ENCODE data around the gene CABLES1. TPM values are rescaled to one million over a fixed set of nuclear protein-coding genes. Genes with fewer than 3 reads are reported as not detected.
A peak's percentile ranks its signal among the peaks of the same experiment; 100 is the strongest.

Gene CABLES1
- total RNA-seq, 2 donors from 2014 or later: 2.7 to 5.8 TPM

DNA sequence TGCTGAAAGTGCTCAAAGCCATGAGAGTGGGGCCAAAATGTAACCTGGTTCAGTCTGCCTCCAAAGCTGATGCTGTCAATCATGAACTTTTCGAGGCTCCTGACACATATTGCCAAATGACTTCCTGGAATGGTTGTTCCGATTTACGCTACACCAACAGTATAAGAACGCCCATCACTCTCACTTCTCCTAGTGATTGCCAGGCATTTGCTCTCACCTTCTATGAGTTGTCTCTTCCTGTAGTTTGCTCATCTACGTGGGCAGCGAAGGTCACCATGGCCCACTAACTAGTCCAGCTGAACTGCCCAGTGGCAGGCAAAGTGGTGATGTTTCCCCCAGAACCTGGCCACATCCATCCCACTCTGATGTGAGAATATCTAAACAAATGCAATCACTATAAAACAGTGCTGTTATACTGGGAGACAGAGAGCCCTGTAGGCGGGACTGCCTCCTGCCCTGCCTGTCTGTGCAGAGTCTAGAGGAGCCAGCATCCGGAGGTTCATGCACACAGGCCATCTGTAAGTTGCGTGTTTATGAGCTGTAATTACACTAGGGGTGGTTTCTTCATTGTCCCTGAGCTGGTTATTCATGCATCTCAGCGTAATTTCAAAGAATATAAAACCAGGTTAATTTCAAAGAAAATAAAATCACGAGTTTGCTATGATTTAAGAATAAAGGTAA is 8.8 kb upstream of the CABLES1 start:
- no peaks in the 10 kb centered on the region for H3K4me1 Mint-ChIP-seq
- H3K27ac Mint-ChIP-seq: no peak overlapping the region
- no peak for ATAC-seq (replicated peaks)
- no peaks in the 10 kb centered on the region for H3K27me3 Mint-ChIP-seq
- no peak overlapping the region for H3K4me3 Mint-ChIP-seq
- no peaks in the 10 kb centered on the region for H3K36me3 Mint-ChIP-seq (ENCODE audit: low read depth)
- no peaks in the 10 kb centered on the region for H3K9me3 Mint-ChIP-seq

DNA sequence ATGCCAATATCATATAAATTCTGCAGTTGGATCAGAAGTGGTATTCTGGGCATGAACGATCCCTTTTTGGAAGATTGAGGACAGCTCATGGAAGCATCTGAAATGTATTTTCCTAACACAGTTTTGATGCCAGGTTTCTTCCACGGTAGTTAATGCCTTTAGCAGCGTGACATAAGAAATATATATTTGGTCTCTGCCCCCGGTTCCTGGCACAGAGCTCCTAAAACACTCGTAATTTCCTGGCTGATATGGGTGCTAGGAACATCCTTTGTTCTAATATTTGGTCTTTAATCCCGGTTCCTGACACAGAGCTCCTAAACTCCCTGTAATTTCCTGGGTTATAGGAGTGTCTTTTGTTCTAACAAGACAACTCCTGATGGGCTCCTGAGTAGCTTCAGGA is 8.2 kb upstream of the CABLES1 start:
- no peak overlapping the region for H3K27ac Mint-ChIP-seq
- H3K27me3 Mint-ChIP-seq: peaks cover 6% of the 10 kb centered on the region
- no peaks in the 10 kb centered on the region for H3K36me3 Mint-ChIP-seq (ENCODE audit: low read depth)
- H3K9me3 Mint-ChIP-seq: no peaks in the 10 kb centered on the region
- no peak overlapping the region for H3K4me3 Mint-ChIP-seq
- H3K4me1 Mint-ChIP-seq: no peaks in the 10 kb centered on the region
- ATAC-seq (replicated peaks): no peak

GRCh38 chr18:23129355-23130002 is 5.8 kb upstream of the CABLES1 start:
- H3K4me3 Mint-ChIP-seq: no peak overlapping the region
- H3K4me1 Mint-ChIP-seq: no peaks in the 10 kb centered on the region
- peaks cover 15% of the 10 kb centered on the region for H3K27me3 Mint-ChIP-seq
- H3K36me3 Mint-ChIP-seq (ENCODE audit: low read depth): no peaks in the 10 kb centered on the region
- no peak overlapping the region for H3K27ac Mint-ChIP-seq
- H3K9me3 Mint-ChIP-seq: no peaks in the 10 kb centered on the region
- ATAC-seq (replicated peaks): no peak

- peaks cover 3% of the 10 kb centered on the region for H3K36me3 Mint-ChIP-seq (ENCODE audit: low read depth)
- no peak overlapping the region for H3K4me3 Mint-ChIP-seq
- ATAC-seq (replicated peaks): peak; percentile 30
- H3K4me1 Mint-ChIP-seq: no peaks in the 10 kb centered on the region
- no peak overlapping the region for H3K27ac Mint-ChIP-seq
- H3K27me3 Mint-ChIP-seq: peaks cover 17% of the 10 kb centered on the region
- no peaks in the 10 kb centered on the region for H3K9me3 Mint-ChIP-seq
Measured at GRCh38 chr18:23131693-23132319, 3.5 kb upstream of the CABLES1 start.

GRCh38 chr18:23133860-23134779 is 1.2 kb upstream of the CABLES1 start:
- peak; percentile 48 for ATAC-seq (replicated peaks)
- peaks cover 10% of the 10 kb centered on the region for H3K36me3 Mint-ChIP-seq (ENCODE audit: low read depth)
- peaks cover 35% of the 10 kb centered on the region for H3K27me3 Mint-ChIP-seq
- H3K4me3 Mint-ChIP-seq: peak overlapping the region; percentile 50
- H3K4me1 Mint-ChIP-seq: no peaks in the 10 kb centered on the region
- H3K27ac Mint-ChIP-seq: no peak overlapping the region
- no peaks in the 10 kb centered on the region for H3K9me3 Mint-ChIP-seq

DNA sequence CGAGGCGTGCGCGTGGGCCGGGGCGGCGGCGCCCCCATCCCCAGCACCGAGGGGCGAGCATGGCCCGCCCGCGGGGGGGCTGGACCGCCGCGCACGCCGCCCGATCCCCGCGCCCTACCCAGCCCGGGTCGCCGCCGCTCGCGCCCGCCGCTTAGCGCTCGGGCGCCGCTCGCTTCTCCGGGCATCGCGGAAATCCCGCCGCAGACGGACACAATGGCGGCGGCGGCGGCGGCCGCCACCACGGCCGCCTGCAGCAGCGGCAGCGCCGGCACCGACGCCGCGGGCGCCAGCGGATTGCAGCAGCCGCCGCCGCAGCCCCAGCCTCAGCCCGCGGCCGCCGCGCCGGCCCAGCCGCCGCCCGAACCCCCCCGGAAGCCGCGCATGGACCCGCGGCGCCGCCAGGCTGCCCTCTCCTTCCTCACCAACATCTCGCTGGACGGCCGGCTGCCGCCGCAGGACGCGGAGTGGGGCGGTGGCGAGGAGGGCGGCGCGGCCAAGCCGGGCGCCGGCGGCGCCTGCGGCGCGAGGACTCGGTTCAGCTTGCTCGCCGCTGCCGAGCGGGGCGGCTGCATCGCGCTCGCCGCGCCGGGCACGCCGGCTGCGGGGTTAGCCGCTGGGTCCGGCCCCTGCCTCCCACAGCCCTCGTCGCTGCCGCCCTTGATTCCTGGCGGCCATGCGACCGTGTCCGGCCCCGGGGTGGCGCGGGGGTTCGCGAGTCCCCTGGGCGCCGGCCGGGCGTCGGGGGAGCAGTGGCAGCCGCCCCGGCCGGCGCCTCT is 453 bp downstream of the CABLES1 start:
- Mint-ChIP-seq H3K9me3 (no peaks in the 10 kb centered on the region), H3K27me3 (peaks cover 35% of the 10 kb centered on the region), H3K4me1 (no peaks in the 10 kb centered on the region), H3K27ac (no peak overlapping the region), H3K36me3 (ENCODE audit: low read depth) (peaks cover 10% of the 10 kb centered on the region), H3K4me3 (peak overlapping the region; percentile 50)
- ATAC-seq (replicated peaks): peak; percentile 47

DNA sequence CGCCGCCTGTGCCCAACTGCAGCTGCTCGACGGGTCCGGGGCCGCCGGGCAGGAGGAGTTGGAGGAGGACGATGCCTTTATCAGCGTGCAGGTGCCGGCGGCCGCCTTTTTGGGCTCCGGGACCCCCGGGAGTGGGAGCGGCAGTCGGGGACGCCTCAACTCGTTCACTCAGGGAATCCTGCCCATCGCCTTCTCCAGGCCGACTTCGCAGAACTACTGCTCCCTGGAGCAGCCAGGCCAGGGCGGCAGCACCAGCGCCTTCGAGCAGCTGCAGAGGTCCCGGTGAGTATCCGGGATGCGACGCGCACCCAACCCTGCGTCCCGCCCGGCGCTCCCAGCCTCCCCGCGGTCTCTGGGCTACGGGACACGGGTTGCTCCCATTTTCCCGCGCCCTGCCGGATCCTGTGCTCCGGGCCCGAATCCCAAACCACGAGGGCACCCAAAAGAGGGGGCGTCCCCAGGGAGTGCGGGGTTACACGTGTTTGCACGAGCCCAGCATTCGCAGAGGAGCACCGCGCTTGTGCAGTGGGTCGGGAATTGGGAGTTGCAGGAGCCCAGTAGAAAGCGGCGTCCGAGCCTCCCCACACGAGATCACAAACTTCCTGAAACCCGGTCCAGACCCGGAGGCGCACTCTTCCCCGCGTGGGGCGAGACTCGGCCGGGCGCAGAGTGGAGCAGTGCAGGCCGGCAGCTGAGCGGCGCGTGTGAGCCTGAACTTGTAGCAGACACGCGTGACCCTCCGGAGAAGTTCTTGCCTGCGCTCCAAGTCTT is 1.2 kb downstream of the CABLES1 start:
- Mint-ChIP-seq H3K36me3 (ENCODE audit: low read depth) (peaks cover 10% of the 10 kb centered on the region), H3K4me1 (no peaks in the 10 kb centered on the region), H3K4me3 (peak overlapping the region; percentile 66), H3K9me3 (no peaks in the 10 kb centered on the region), H3K27me3 (peaks cover 35% of the 10 kb centered on the region), H3K27ac (no peak overlapping the region)
- ATAC-seq (replicated peaks): peak; percentile 40

DNA sequence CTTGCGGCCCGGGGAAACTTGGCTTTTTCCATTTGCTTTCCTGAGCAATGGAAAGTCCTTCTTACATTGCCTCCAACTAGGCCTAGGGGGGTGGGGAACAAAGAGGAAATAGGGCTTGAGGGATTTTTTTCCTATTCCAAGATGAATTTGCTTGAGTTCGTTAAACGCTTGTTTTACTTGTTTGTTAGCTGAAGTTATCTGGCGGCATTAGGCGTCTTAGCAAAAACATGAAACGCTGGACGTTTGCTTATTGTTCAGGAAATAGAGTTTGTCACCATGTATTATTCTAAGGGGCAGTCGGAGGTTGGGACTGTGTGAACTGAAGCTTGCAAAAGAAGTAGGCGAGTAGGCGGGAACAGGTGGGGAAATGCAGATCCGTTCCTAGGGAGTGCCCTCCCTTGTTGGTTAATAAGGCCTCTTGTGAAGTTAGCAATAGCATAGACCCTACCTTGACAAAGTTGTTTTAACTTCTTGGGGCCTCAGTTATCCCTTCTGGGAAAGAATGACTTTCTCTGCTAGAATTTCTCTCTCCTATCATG is 1.9 kb downstream of the CABLES1 start:
- Mint-ChIP-seq H3K9me3 (no peaks in the 10 kb centered on the region), H3K4me1 (no peaks in the 10 kb centered on the region), H3K4me3 (peak overlapping the region; percentile 66), H3K27me3 (peaks cover 28% of the 10 kb centered on the region), H3K36me3 (ENCODE audit: low read depth) (peaks cover 10% of the 10 kb centered on the region), H3K27ac (peak overlapping the region; percentile 15)
- ATAC-seq (replicated peaks): no peak

- Mint-ChIP-seq H3K27me3 (peaks cover 26% of the 10 kb centered on the region), H3K4me3 (peak overlapping the region; percentile 66)
Measured at GRCh38 chr18:23137788-23138216, 2.5 kb downstream of the CABLES1 start.

GRCh38 chr18:23138471-23138870 is 3.2 kb downstream of the CABLES1 start:
- no peaks in the 10 kb centered on the region for H3K9me3 Mint-ChIP-seq
- H3K36me3 Mint-ChIP-seq (ENCODE audit: low read depth): peaks cover 10% of the 10 kb centered on the region
- no peak overlapping the region for H3K4me3 Mint-ChIP-seq
- H3K27ac Mint-ChIP-seq: no peak overlapping the region
- ATAC-seq (replicated peaks): no peak
- H3K27me3 Mint-ChIP-seq: peaks cover 26% of the 10 kb centered on the region
- no peaks in the 10 kb centered on the region for H3K4me1 Mint-ChIP-seq

More at GRCh38 chr18:23137788-23138216, 2.5 kb downstream of the CABLES1 start:
- H3K27ac Mint-ChIP-seq: peak overlapping the region; percentile 15
- H3K9me3 Mint-ChIP-seq: no peaks in the 10 kb centered on the region
- peaks cover 10% of the 10 kb centered on the region for H3K36me3 Mint-ChIP-seq (ENCODE audit: low read depth)
- no peak for ATAC-seq (replicated peaks)
- H3K4me1 Mint-ChIP-seq: no peaks in the 10 kb centered on the region

DNA sequence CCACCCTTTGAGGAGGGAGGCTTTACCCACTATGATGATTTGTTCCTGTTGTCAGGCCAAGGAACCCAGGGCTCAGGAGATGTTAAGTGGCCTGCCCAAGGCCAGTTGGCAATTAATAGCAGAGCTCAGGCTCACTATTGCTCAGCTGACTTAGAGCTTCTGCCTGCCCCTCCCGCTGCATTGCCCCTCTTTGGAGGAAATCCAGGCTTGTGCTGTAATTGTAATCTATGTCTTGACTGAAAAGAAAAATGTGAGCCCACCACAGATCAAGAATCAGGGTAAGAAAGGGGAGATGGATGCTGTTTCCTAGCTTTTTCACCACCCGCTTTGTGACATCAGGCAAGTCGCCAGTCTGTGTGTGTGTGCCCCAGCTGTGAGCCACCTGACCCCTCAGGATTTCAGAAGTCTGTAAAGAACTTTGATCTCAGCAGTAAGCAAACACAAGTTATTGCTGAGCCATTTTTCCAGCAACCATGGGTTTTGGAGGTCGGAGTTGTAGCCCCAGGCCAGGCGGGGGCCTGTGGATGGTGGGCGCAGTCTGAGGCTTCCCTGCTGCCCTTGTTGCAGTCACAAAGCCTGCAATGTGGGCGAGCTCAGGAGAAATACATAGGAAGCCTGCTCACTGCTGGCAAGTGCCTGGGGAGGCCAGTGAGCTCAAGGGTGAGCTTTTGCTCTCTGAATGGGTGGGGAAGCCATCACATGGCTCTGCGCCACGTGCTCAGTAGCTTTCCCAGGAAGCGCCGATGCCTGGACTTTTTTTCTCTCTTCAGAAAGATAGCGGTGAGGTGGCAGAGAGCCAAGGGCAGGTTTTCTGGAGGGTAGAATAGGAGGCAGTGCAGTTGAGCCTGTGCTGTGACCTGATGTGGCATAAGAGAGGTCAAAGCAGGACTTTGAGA is 6.1 kb downstream of the CABLES1 start:
- Mint-ChIP-seq H3K36me3 (ENCODE audit: low read depth) (peaks cover 10% of the 10 kb centered on the region), H3K27me3 (peaks cover 18% of the 10 kb centered on the region), H3K9me3 (no peaks in the 10 kb centered on the region), H3K4me1 (no peaks in the 10 kb centered on the region), H3K4me3 (no peak overlapping the region), H3K27ac (no peak overlapping the region)
- no peak for ATAC-seq (replicated peaks)

- H3K9me3 Mint-ChIP-seq: no peaks in the 10 kb centered on the region
- peaks cover under 1% of the 10 kb centered on the region for H3K36me3 Mint-ChIP-seq (ENCODE audit: low read depth)
- no peaks in the 10 kb centered on the region for H3K4me1 Mint-ChIP-seq
- ATAC-seq (replicated peaks): peak; percentile 69
- H3K4me3 Mint-ChIP-seq: no peak overlapping the region
- H3K27me3 Mint-ChIP-seq: peaks cover 11% of the 10 kb centered on the region
- H3K27ac Mint-ChIP-seq: no peak overlapping the region
Measured at GRCh38 chr18:23142251-23142929, 7.1 kb downstream of the CABLES1 start.
